NCI-H69 (cell line): Measurements from ENCODE around the gene ITPK1.
"Not testable (repeated sequence)": the region's sequence is repeated elsewhere in the genome, so short reads cannot be mapped to it uniquely, and the experiment has no call there.

ENCODE experiments used
- DNase-seq: peaks from one replicate; lab custom pipeline; 2025; lab: John Stamatoyannopoulos, UW

ITPK1 gene

DNA sequence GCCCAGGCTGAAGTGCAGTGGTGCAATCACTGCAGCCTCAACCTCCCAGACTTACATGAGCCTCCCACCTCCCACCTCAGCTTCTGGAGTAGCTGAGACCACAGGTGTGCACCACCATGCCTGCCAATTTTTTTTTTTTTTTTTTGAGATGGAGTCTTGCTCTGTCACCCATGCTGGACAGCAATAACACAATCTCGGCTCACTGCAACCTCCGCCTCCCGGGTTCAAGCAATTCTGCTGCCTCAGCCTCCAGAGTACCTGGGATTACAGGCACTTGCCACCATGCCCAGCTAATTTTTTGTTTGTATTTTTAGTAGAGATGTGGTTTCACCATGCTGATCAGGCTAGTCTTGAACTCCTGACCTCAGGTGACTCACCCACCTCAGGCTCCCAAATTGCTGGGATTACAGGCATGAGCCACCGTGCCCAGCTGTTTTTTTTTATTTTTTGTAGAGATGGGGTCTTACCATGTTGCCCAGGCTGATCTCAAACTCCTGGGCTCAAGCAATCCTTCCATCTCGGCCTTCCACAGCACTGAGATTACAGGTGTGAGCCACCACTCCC is 15.6 kb upstream of the ITPK1 start:
- not testable (repeated sequence) for DNase-seq

DNA sequence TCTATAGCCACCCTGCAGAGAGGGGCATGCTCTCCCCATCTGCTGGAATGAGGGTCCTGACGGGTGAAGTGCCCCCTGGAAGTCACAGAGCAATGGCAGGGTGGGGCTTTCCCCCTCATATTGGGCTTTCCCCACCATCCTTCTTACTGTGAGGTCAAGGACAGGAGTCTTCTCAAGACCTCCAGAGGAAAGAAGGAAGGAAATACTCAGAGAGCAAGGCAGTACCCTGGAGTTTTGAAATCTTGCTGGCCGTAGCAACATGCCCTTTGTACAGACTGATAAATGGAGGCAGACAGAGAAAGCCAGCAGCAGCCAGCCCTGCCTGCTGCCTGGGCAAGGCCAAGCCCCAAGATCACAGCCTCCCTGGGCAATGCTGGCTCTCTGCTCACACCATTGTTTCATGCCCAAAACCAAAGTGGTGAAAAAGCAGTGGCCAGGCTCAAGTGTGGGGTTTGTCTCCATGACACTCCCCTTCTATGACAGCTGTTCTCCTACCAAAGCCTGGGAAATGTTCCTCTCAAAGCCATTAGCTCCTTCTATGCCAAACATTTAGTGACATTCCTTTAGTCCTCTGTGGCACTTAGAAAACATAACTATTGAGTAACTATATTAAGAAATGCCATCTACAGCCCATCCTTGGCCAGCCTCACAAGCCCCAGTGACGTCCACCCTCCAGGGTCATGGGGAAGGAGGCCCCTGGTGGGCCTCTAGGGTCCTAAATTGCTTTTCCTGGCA is 13.2 kb upstream of the ITPK1 start:
- no peak for DNase-seq

DNA sequence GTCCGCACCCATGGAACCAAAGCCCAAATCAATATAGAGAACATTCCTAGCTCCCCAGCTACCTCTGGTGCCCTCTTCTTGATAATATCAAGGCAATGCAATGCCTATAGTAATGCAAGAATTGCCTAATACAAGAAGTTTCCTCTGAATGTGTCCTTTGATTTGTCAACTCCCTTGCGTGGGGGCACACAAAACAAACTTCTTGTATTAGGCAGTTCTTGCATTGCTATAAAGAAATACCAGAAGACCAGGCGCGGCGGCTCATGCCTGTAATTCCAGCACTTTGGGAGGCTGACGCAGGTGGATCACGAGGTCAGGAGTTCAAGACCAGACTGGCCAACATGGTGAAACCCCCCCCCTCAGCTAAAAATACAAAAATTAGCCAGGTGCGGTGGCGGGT is 10.4 kb upstream of the ITPK1 start:
- no peak for DNase-seq

DNA sequence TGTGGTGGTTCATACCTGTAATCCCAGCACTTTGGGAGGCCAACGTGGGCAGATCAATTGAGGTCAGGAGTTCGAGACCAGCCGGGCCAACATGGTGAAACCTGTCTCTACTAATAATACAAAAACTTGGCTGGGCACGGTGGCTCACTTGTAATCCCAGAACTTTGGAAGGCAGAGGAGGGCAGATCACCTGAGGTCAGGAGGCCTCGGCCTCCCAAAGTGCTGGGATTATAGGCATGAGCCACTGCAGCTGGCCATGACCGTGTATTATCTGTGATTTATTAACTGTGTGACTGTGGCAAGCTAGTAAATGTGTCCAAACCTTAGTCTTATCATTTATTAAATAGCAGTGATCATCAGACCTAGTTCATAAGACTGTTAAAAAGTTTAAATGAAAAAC is 7.1 kb upstream of the ITPK1 start:
- DNase-seq = no peak

DNA sequence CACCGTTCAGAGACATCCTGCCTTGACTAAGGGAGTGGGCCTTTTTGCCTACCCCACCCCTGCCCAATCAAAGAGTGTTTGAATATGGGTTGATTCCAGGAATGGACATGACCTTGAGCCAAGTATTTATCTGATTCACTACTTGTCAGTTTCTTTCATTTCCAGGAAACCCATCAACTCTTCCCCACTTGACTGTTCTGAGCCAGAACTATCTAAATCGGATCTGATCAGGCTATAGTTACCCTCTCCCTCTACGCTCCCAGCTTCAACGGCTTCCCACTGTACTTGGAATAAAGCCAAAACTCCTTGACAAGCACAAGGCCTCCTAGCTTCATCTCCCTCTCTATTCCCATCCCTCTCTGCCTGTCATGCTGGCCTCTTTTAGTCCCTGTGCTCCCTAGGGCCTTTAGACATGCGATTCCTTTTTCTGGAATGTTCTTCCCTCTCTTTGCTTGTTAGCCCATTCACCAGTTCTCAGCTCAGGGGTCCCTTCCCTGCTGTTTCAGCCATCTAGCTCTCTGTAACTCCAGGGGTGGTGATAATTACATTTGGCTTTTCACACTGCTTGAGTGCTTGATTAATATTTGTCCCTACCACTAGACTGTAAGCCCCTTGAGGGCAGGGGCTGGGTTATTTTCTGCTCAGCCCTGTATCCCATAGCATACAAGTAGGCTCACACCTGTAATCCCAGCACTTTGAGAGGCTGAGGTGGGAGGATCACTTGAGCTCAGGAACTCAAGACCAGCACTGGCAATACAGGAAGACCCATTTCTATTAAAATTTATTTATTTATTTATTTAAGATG is 5.5 kb upstream of the ITPK1 start:
- DNase-seq = peak; percentile 34

DNA sequence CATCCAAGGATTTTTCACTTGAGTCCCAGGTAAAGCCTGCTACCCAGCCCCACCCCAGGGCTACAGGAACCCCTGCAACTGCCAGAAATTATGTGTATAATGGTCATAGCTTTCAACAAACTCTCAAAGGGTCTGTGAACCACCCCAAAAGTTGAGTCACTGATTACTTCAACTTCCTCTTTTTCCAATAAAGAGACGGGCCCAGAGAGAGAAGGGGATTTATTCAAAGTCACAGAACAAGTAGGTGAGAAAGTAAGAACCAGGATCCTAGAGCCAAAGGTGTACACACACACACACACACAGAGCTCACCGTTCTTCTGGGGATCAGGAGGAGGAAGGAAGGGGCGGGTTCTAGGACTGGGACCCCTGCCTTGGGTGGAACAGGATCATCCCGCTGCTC is 4.8 kb upstream of the ITPK1 start:
- no peak for DNase-seq

DNA sequence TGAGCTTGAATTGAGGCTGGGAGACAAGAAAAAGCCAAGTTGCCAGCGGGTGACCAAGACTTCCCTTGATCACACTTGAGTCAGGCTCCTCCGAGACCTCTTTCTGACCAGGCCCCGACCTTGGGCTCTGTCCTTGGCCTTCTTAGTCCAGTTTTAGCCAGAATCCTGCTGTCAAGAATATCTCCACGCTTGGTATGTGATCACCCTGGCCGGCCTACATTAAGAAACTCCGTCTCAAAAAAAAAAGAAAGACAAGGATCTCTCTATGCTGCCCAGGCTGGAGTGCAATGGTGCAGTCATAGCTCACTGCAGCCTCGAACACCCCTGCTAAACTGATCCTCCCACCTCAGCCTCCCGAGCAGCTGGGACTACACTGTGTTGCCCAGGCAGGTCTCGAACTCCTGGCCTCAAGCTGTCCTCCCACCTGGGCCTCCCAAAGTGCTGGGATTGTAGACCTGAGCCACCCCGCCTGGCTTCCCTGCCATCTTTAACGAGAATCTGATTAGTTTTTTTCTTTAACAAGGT is 1.0 kb upstream of the ITPK1 start:
- no peak for DNase-seq

DNA sequence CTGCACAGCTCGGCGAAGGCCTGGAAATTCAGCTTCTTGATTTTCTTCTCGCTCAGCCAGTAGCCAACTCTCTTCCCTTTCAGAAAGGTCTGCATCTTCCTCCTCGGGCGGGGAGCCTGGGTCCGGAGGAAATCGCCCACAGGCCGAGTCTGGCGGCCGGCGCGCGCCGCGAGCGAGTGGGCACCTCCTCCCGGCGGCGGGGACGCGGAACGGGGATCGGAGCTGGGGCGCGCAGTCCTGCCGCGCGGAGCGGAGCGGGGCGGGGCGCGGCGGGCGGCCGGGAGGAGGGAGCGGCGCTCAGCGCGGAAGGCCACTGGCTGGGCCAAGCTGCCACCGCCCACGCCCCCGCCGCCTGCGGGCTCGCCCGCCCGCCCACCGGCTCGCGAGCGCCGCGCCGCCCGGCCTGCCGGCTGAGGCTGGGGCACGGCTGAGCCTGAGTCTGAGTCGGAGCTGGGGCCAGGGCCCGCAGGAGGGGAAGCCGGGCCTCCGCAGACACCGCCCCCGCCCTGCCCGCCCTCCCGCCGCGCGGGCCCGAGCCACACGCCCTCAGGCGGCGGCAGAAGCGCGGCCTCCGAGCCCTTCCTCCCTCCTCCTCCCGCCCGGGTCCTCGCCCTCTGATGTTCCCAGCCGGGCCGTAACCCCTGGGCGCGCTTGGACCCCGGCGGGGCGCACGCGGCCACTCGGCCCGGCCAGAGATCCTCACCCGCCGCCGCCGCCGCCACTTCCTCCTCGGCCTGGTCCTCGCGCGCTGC is 480 bp downstream of the ITPK1 start:
- DNase-seq = peak; percentile 98

DNA sequence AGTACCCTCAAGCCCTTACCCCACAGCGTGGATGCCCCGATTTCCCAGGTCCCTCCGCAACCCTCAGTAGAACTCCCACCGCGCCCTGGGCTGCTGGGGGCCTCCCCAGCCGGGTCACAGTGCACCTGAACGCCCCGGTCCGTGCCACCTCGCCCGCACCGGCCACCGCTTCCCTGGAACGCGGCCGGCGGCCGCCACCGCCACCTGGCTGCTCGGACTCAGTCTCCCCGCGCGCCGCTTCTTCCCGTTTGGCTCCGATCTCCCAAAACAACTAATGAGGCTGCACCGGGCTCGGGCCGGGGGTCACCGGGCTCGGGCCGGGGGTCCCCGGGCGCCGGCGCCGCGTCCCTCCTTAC is 1.0 kb downstream of the ITPK1 start:
- DNase-seq = peak; percentile 58

DNA sequence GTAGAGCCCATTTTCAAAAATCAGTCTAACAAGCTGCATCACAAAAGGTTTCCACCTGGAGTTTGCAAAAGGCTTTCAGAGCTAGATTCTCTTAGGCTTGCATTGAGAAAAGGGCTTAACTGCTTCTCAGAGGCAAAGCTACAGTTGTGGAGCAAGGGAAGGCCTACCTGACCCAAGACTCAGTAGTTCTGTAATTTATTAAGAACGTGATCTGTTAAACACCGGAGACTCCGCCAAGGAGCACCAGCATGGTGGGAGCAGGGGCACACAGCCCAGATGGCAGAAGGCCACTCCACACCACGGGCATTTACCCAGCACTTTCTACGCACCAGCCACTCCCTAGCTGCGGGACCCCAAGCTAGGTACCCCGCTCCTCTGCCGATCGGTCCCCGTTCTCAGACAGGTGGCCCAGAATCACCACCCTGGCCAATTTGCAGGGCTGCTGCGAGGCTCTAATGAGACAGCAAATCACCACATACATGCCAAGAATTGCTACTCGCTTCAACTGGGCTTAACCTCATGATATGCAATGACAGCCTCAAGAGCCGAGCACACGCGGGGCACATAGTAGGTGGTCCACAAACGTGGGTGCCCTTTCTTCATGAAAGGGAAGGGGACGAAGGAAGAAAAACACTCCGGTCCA is 1.5 kb downstream of the ITPK1 start:
- DNase-seq = peak; percentile 58

DNA sequence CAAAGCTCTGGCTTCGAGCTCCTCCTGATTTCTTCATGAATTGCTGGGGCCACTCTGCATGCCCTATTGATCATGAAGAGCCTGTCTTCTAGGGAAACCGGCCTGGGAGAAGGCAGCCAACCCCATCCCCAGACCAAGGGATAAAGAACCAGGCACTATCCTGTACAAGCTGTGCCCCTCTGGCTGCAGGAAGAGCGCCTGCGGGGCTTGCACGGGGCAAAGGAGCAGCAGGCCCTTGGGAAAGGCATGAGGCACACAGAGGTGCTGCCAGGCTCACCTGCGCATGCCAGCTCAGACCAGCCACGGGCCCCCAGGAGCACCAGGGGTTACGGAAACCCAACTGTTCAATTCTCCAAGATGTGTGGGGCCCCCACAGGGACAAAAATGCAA is 2.1 kb downstream of the ITPK1 start:
- DNase-seq = peak; percentile 41

DNA sequence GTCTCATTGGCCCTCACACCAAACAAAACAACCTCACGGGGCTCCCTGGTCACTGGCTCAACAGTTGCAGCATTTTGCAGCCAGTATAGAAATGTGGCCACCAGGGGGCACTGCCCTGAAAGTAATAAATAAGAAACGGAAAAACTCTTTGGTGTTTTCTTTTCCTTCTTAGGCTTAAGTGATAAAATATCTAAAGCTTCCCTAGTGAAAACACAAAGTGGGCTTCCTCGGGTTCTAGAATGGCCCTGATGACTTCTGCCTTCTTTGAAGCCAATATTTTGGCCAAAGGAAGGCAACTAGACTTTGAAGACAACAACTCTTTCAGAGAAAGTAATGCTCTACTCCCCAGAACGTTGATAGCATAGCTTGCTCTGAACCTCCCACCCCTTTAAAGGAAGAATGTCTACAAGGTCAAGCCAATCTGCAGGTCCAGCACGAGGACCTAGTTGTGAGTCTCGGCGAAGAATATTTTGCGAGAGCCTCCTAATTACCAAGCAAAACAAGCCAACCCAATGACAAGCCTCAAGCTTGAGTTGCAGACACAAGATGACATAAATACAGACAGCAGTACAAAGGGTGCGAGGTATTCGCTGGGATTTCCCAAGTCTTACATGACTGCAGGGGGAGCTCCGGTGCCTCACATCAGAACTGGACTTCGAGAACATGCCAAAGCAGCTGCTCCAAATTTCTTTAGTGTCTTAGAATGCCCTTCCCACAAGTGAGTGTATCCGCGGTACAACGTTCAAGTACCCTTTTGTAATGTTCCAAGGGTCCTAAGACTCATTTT is 2.6 kb downstream of the ITPK1 start:
- peak; percentile 84 for DNase-seq

DNA sequence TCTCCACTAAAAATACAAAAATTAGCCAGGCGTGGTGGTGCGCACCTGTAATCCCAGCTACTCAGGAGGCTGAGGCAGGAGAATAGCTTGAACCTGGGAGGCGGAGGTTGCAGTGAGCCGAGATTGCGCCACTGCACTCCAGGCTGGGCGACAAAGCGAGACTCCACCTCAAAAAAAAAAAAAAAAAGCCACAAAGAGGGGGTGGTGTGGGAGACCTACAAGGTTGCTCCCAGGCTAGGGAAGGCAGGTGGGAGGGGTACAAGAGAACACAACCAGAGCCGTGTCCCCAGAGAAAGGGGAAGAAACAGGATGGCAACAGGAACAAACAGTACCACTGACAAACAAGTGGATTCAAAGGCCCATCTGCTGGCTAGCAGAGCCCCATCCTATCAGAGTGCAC is 4.2 kb downstream of the ITPK1 start:
- DNase-seq = peak; percentile 68

DNA sequence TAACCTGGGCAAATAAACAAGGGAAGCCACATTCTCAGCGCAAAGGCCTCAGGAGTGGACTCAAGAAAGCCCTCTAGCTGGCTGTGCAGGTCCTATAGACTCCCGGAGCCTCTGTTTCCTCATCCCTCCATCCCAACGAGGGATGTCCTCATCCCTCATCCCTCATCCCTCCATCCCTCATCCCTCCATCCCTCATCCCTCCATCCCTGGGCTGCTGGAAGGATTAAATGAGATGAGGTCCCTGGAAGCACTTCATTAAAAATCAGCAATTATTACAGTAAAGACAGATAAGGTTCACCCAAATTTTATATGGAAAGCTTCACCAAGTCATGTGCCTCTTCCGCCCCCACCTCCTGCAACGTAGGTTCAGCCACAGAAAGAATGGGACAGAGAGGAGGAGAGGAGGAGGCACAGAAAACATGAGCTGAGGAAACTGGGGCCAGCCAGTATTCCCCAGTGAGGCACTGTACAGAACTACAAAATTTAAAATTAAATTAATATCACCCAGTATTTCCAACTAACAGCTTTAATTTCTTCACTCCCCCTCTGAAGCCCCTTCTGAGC is 4.8 kb downstream of the ITPK1 start:
- DNase-seq = no peak

DNA sequence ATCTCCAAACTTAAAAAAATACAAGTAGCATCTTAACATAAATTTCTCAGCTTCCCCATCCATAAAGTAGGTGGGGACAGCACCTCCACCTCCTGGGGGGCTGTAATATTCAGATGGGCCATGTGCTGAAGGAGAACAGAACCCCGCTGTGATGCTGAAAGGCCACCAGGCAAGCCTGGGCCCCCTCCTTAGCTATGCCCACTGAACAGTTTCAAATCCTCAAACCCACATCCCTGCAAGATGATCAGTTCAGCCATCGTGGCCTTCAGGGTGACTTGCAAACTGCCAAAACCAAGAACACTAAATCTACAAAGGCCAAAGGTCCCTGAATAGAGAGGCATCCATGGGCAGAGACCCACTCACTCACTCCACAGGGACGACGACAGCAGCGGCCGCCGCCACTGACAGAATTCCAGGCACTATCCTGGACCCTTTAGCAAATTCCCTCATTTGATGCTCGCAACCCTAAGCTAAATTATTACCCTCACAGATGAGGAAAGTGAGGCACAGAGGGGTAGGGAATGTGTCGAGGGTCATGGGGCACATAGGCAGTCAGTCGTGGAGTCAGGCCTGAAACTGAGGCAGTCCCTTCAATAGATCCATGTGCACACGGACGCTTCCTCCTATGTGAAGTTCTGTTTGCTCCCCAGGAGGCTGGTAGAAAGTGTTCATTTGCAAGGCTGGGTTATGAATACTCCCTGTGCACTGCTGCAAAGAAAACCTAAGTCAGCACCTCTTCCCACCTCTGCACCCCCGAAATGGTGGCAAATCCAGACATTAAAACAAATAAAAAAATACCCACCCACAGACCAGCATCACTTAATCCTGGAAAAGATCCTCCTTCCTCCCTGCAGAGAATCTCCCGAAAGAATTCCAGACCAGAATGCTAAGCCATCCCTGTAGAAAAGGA is 5.9 kb downstream of the ITPK1 start:
- DNase-seq = no peak

DNA sequence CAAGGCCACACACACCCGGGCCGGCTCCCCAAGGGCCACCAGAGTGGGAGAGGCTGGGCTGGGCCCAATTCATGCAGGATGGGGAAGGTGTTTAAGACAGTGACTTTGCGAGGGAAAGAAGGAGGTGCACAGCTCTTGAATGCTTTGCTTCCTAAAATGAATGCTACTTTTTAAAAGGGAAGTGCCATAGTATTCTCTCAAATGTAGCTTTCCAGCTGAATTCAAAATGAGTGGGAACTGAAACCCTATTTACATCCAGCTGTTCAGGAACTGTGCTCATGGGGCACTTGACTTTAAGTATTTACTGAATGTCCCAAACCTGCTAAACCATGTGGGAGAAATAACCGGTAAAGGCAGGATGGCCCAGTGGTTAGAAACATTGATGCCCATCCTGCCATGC is 7.6 kb downstream of the ITPK1 start:
- no peak for DNase-seq

DNA sequence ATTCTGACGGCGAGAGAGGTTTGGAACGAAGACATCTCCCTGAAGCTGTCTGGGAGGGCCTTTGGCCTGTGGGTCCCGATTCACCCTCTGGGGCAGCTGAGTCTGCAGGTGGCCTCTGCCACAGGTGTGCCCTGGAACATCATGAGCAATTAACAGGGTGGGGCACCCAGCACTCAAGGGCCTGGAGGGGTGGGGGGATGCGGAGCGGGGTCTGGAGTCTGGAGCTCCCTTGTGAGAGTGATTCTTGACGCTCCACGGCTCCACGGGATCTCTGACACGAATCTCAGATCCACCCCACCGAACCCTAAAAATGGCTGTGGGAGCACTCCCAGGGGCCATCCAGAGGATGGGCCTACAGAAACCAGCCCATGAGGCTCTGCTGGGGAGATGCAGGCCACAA is 8.3 kb downstream of the ITPK1 start:
- peak; percentile 24 for DNase-seq

DNA sequence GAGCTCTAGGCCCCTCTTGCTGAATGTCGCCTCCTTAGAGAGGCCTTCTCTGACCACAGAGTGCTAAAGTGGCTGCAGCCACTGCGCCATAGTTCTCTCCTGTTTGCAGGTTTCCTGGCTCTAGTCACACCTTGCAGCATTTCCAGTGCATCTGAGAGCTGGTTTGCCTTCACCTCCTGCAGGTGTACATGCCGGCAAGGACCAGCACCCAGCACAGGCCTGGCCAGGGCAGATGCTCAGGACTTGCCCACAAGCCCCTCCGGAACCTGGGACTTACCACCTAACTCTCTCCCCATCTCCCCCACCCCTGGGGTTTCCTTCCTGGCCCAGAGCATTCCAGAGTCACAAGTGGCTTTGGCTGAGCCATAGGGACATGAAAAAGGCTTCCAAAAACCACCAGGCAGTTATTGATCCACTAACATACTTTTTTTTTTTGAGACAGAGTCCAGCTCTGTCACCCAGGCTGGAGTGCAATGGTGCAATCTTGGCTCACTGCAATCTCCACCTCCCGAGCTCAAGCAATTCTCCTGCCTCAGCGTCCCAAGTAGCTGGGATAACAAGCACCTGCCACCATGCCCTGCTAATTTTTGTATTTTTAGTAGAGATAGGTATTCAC is 9.1 kb downstream of the ITPK1 start:
- DNase-seq = peak; percentile 14

DNA sequence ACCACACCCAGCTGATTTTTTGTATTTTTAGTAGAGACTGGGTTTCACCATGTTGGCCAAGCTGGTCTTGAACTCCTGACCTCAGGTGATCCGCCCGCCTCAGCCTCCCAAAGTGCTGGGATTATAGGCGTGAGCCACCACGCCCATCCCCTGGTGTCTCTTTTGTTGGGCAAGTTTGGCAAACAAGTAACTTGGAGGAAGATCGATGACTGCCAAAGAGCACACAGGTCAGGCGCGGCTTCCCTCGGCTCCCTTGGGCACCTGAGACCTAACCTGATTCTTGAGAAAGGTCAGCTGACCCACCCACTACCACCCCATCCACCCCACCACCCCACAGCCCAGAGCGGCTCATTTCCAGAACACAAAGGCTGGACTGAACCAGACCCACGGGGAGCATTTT is 9.9 kb downstream of the ITPK1 start:
- peak; percentile 30 for DNase-seq
